ENCODE measurements around the gene DNAJC6.

- no peak for TF ChIP-seq CTCF (conservative IDR thresholded peaks at IDR 0.05)
- TF ChIP-seq ZFX (IDR thresholded peaks at IDR 0.05) = no peak
Measured at GRCh38 chr1:65432918-65433317, 123.6 kb downstream of the DNAJC6 start.
